Duodenal mucosa (tissue), 2 donors: ENCODE data around the gene PCDHA9.
"Not testable (repeated sequence)": the region's sequence is repeated elsewhere in the genome, so short reads cannot be mapped to it uniquely, and the experiment has no call there.

Experiments
- H3K27ac ChIP-seq: one replicate; pipeline ENCODE4 v1.7.0; 2013; ENCODE audit warnings: low read depth, low read length
- H3K27me3 ChIP-seq, 2 donors: one replicate each; pipeline ENCODE4 v1.7.0; 2013; ENCODE audit warnings: low read length in 2 of 2, control low read depth in 1 of 2; ENCODE audit not compliant: insufficient read depth in 2 of 2, control insufficient read depth in 1 of 2
- H3K36me3 ChIP-seq, 2 donors: one replicate each; pipeline ENCODE4 v1.7.0; 2013; ENCODE audit warnings: low read length in 2 of 2, control low read depth in 1 of 2; ENCODE audit not compliant: insufficient read depth in 2 of 2, control insufficient read depth in 1 of 2
- H3K4me1 ChIP-seq, 2 donors: one replicate each; pipeline ENCODE4 v1.7.0; 2013; ENCODE audit warnings: low read length in 2 of 2, control low read depth in 1 of 2; ENCODE audit not compliant: insufficient read depth in 2 of 2, control insufficient read depth in 1 of 2
- H3K4me3 ChIP-seq, 2 donors: one replicate each; pipeline ENCODE4 v1.7.0; 2013; ENCODE audit warnings: low read length in 2 of 2, low read depth in 1 of 2
- H3K9ac ChIP-seq, 2 donors: one replicate each; pipeline ENCODE4 v1.7.0; 2013; ENCODE audit warnings: low read length in 2 of 2, low read depth in 1 of 2
- H3K9me3 ChIP-seq, 2 donors: one replicate each; pipeline ENCODE4 v1.7.0; 2013; ENCODE audit warnings: low read length in 2 of 2, control low read depth in 1 of 2; ENCODE audit not compliant: control insufficient read depth in 1 of 2

The PCDHA9 gene

DNA sequence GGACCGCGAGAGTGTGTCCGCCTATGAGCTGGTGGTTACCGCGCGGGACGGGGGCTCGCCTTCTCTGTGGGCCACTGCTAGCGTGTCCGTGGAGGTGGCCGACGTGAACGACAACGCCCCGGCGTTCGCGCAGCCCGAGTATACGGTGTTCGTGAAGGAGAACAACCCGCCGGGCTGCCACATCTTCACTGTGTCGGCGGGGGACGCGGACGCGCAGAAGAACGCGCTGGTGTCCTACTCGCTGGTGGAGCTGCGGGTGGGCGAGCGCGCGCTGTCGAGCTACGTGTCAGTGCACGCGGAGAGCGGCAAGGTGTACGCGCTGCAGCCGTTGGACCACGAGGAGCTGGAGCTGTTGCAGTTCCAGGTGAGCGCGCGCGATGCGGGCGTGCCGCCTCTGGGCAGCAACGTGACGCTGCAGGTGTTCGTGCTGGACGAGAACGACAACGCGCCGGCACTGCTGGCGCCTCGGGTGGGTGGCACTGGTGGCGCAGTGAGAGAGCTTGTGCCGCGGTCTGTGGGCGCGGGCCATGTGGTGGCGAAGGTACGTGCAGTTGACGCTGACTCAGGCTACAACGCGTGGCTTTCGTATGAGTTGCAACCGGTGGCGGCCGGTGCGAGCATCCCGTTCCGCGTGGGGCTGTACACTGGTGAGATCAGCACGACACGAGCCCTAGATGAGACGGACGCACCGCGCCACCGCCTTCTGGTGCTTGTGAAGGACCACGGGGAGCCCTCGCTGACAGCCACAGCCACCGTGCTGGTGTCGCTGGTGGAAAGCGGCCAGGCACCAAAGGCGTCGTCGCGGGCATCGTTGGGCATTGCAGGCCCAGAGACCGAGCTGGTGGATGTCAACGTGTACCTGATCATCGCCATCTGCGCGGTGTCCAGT is 12.3 kb upstream of the PCDHA9 start:
- H3K27ac ChIP-seq = no peak overlapping the region
- peaks cover 19 to 21% of the 10 kb centered on the region in 2 donors for H3K9me3 ChIP-seq
- H3K9ac ChIP-seq = no peak overlapping the region
- H3K36me3 ChIP-seq = no peaks in the 10 kb centered on the region
- no peaks in the 10 kb centered on the region for H3K27me3 ChIP-seq
- H3K4me1 ChIP-seq = no peaks in the 10 kb centered on the region
- H3K4me3 ChIP-seq = no peak overlapping the region

DNA sequence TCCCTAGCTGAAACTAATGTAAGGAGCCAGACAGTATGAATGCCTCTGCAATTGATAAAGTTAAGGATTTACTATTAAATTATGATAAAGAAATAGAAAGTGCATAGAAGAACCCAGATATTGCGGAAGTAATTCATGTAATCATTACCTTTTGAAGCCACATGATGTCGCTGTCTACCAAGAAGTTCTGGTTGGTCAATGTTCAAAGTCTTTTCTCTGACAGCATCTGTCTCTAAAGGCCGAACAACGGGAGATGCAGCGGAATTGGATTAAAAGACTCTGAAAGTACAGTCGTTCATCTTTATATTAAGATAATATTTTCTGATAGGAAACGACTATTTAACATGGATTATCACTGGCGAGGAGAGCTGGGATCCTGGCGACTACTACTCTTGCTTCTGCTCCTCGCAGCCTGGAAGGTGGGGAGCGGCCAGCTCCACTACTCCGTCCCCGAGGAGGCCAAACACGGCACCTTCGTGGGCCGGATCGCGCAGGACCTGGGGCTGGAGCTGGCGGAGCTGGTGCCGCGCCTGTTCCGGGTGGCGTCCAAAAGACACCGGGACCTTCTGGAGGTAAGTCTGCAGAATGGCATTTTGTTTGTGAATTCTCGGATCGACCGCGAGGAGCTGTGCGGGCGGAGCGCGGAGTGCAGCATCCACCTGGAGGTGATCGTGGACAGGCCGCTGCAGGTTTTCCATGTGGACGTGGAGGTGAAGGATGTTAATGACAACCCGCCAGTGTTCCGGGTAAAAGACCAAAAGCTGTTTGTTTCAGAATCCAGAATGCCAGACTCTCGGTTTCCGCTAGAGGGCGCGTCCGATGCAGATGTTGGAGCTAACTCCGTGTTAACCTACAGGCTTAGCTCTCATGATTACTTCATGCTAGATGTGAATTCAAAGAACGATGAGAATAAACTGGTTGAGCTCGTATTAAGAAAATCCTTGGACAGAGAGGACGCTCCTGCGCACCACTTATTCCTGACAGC is 6.9 kb upstream of the PCDHA9 start, which contains the start of gene PCDHA8:
TSS of gene PCDHA8 (plus strand) at position 210 of the 985 bp plus-strand sequence. CDS start at position 345, 135 bp downstream.
- Histone ChIP-seq H3K4me3 (no peak within 1 kb of the TSS), H3K27ac (no peak within 1 kb of the TSS)

DNA sequence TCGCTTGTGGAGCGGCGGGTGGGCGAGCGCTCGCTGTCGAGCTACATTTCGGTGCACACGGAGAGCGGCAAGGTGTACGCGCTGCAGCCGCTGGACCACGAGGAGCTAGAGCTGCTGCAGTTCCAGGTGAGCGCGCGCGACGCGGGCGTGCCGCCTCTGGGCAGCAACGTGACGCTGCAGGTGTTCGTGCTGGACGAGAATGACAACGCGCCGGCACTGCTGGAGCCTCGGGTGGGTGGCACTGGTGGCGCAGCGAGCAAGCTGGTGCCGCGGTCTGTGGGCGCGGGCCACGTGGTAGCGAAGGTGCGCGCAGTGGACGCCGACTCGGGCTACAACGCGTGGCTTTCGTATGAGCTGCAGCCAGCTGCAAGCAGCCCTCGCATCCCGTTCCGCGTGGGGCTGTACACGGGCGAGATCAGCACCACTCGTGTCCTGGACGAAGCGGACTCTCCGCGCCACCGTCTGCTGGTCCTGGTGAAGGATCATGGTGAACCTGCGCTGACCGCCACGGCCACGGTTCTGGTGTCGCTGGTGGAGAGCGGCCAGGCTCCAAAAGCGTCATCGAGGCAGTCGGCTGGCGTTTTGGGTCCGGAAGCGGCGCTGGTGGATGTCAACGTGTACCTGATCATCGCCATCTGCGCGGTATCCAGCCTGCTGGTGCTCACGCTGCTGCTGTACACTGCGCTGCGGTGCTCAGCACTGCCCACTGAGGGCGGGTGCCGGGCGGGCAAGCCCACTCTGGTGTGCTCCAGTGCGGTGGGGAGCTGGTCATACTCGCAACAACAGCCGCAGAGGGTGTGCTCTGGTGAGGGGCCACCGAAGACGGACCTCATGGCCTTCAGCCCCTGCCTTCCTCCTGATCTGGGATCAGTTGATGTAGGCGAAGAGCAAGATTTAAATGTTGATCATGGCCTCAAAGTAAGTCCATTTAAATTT is 5.1 kb upstream of the PCDHA9 start:
- Histone ChIP-seq H3K9ac (no peak overlapping the region), H3K36me3 (no peaks in the 10 kb centered on the region), H3K4me1 (no peaks in the 10 kb centered on the region), H3K9me3 (peaks cover 4 to 17% of the 10 kb centered on the region in 2 donors), H3K27me3 (no peaks in the 10 kb centered on the region), H3K27ac (no peak overlapping the region), H3K4me3 (no peak overlapping the region)

More for the DNA sequence above, 6.9 kb upstream of the PCDHA9 start, which contains the start of gene PCDHA8:
- Histone ChIP-seq H3K9me3 (peaks cover 6 to 18% of the 10 kb centered on the region in 2 donors), H3K9ac (no peak within 1 kb of the TSS), H3K27me3 (no peaks in the 10 kb centered on the region), H3K4me1 (no peaks in the 10 kb centered on the region), H3K36me3 (no peaks in the 10 kb centered on the region)

DNA sequence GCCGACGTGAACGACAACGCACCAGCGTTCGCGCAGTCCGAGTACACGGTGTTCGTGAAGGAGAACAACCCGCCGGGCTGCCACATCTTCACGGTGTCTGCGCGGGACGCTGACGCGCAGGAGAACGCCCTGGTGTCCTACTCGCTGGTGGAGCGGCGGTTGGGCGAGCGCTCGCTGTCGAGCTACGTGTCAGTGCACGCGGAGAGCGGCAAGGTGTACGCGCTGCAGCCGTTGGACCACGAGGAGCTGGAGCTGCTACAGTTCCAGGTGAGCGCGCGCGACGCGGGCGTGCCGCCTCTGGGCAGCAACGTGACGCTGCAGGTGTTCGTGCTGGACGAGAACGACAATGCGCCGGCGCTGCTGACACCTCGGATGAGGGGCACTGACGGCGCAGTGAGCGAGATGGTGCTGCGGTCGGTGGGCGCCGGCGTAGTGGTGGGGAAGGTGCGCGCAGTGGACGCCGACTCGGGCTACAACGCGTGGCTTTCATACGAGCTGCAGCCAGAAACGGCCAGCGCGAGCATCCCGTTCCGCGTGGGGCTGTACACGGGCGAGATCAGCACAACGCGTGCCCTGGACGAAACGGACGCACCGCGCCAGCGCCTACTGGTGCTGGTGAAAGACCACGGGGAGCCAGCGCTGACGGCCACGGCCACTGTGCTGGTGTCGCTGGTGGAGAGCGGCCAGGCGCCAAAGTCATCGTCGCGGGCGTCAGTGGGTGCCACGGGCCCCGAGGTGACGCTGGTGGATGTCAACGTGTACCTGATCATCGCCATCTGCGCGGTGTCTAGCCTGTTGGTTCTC is 1.9 kb downstream of the PCDHA9 start:
- not testable (repeated sequence) for H3K9ac ChIP-seq, H3K27ac ChIP-seq, H3K27me3 ChIP-seq, H3K4me1 ChIP-seq, H3K4me3 ChIP-seq, H3K36me3 ChIP-seq
- peaks cover 0 to 14% of the 10 kb centered on the region in 2 donors for H3K9me3 ChIP-seq

DNA sequence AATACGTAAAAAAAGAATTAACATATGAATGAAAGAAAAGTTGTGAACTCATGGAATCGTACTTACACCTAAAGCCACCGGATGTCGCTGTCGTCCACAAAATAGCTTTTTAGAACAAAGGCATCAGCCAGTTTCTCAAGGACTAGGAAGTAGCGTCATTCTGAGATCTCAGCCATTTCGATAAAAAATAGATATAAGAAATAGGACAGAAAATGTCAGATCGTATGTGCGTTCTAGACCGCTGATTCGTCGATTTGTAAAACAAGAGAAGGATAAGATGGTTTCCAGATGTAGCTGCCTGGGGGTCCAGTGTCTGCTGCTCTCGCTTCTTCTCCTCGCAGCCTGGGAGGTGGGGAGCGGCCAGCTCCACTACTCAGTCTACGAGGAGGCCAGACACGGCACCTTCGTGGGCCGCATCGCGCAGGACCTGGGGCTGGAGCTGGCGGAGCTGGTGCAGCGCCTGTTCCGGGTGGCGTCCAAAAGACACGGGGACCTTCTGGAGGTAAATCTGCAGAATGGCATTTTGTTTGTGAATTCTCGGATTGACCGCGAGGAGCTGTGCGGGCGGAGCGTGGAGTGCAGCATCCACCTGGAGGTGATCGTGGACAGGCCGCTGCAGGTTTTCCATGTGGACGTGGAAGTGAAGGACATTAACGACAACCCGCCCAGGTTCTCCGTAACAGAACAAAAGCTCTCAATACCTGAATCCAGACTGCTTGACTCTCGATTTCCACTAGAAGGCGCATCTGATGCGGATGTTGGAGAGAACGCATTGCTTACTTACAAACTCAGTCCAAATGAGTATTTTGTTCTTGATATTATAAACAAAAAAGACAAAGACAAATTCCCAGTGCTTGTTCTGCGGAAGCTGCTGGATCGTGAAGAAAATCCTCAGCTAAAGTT is 7.8 kb downstream of the PCDHA9 start, which contains the start of gene PCDHA10:
TSS of gene PCDHA10 (plus strand) at position 126 of the 903 bp plus-strand sequence. CDS start at position 278, 152 bp downstream.
- H3K9ac ChIP-seq = no peak within 1 kb of the TSS
- peaks cover 15 to 27% of the 10 kb centered on the region in 2 donors for H3K9me3 ChIP-seq

DNA sequence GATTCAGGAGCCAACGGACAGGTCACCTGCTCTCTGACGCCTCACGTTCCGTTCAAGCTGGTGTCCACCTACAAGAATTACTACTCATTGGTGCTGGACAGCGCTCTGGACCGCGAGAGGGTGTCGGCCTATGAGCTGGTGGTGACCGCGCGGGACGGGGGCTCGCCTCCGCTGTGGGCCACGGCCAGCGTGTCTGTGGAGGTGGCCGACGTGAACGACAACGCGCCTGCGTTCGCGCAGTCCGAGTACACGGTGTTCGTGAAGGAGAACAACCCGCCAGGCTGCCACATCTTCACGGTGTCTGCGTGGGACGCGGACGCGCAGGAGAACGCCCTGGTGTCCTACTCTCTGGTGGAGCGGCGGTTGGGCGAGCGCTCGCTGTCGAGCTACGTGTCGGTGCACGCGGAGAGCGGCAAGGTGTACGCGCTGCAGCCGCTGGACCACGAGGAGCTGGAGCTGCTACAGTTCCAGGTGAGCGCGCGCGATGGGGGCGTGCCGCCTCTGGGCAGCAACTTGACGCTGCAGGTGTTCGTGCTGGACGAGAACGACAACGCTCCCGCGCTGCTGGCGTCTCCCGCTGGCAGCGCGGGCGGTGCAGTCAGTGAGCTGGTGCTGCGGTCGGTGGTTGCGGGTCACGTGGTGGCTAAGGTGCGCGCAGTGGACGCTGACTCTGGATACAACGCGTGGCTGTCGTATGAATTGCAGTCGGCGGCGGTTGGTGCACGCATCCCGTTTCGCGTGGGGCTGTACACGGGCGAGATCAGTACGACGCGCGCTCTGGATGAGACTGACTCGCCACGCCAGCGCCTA is 9.2 kb downstream of the PCDHA9 start:
- Histone ChIP-seq H3K9ac (no peak overlapping the region), H3K36me3 (no peaks in the 10 kb centered on the region), H3K27me3 (no peaks in the 10 kb centered on the region), H3K27ac (no peak overlapping the region), H3K4me1 (no peaks in the 10 kb centered on the region), H3K9me3 (peaks cover 28 to 32% of the 10 kb centered on the region in 2 donors), H3K4me3 (no peak overlapping the region)

More for the DNA sequence above, 7.8 kb downstream of the PCDHA9 start, which contains the start of gene PCDHA10:
- peak within 1 kb of the TSS; percentile 22 to 43 for H3K4me3 ChIP-seq
- no peaks in the 10 kb centered on the region for H3K27me3 ChIP-seq
- no peak within 1 kb of the TSS for H3K27ac ChIP-seq
- H3K4me1 ChIP-seq = no peaks in the 10 kb centered on the region
- H3K36me3 ChIP-seq = no peaks in the 10 kb centered on the region

DNA sequence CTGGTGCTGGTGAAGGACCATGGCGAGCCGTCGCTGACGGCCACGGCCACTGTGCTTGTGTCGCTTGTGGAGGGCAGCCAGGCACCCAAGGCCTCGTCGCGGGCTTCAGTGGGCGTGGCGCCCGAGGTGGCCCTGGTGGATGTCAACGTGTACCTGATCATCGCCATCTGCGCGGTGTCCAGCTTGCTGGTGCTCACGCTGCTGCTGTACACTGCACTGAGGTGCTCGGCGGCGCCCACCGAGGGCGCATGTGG is 9.7 kb downstream of the PCDHA9 start:
- no peaks in the 10 kb centered on the region for H3K27me3 ChIP-seq
- H3K27ac ChIP-seq = no peak overlapping the region
- H3K36me3 ChIP-seq = no peaks in the 10 kb centered on the region
- peaks cover 30 to 37% of the 10 kb centered on the region in 2 donors for H3K9me3 ChIP-seq
- no peaks in the 10 kb centered on the region for H3K4me1 ChIP-seq
- H3K4me3 ChIP-seq = no peak overlapping the region
- no peak overlapping the region for H3K9ac ChIP-seq
